ENCODE results near the gene CREB5.

The CREB5 gene

DNA sequence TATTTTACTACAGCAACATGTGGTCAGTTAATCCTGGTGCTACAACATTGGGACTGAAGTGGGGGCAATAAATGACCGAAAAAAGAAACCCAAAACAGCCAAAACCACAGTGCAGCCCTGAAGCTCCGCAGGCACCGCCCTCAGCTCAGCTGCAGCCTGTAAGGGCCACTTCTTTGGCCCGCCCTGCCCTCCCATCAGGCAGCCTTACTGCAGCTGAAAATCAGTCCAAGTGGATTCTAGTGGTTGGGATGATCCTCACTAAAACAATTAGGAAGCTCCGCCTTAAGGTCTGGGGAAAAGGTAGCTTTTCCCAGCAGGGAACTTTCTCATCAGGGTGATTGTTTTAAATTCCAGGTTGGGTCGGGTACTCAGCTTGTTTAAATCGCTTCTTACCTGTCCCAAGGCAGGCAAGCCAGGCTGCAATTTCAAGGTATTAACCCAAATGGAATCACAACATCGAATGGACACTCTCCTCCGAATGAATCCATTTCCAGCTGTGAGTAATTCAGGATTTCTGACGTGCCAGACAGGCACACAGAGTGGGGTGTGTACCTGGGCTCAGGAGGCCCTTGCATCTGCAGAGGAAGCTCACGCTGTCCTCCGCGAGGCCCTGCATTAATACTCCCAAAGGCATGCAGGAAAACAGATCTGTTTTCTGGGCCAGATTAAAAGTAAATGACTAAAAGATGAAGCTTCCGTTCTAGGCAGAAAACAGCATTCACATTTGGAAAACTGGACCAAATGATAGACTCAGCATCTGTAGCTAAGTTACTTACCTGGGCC is 104.3 kb downstream of the CREB5 start:
- DNase-seq (ENCODE audit: low read depth), result no peak

DNA sequence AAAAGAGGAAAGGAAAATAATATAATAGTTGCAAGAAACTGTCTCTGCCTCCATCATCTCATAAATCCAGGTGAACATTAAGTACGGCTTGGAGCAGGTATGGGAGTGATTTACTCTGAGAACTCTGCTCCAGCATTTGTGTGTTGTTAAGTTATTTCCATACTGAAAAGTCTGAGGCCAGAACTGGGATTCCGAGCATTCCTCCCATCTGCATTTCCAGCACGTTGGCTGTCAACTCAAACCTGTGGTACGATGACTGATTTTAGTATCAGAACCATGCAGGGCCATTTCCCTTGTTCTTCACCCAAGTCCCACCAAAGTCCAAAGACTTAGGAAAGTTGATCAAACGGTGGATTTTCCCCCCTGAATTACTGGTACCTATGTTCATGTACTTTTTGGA is 104.9 kb downstream of the CREB5 start:
- DNase-seq (ENCODE audit: low read depth), result no peak

GRCh38 chr7:28517606-28518005 is 105.3 kb downstream of the CREB5 start:
- DNase-seq (ENCODE audit: low read depth), result no peak

- DNase-seq (ENCODE audit: low read depth), result no peak
These were observed 108.0 kb downstream of the CREB5 start for GRCh38 chr7:28520074-28521015.

GRCh38 chr7:28524978-28525377 is 112.7 kb downstream of the CREB5 start:
- DNase-seq (ENCODE audit: low read depth), result no peak

GRCh38 chr7:28528899-28529298 is 116.6 kb downstream of the CREB5 start:
- no peak for DNase-seq (ENCODE audit: low read depth)

DNA sequence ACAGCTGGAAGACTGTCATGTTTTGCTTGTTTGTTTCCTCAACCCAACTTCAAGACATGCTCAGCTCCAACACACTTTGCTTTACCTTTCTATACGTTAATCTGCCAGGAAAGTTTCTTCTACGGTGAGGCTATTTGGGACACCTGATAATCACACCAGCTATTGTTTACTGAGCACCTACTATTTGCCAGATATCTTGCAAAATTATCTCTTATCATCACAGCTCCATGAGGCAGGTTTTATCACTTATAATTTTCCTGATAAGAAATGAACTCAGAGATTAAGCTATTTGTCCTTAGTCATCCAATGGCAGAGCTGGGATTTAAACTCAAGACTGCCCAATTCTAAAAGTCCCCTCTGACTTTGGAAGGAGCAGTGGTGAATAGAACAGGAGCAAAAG is 117.4 kb downstream of the CREB5 start:
- no peak for DNase-seq (ENCODE audit: low read depth)

GRCh38 chr7:28530175-28530802 is 118.0 kb downstream of the CREB5 start:
- no peak for DNase-seq (ENCODE audit: low read depth)

- DNase-seq (ENCODE audit: low read depth), result no peak
These were observed 118.5 kb downstream of the CREB5 start for GRCh38 chr7:28530803-28531175.

GRCh38 chr7:28531291-28531690 is 119.0 kb downstream of the CREB5 start:
- no peak for DNase-seq (ENCODE audit: low read depth)

DNA sequence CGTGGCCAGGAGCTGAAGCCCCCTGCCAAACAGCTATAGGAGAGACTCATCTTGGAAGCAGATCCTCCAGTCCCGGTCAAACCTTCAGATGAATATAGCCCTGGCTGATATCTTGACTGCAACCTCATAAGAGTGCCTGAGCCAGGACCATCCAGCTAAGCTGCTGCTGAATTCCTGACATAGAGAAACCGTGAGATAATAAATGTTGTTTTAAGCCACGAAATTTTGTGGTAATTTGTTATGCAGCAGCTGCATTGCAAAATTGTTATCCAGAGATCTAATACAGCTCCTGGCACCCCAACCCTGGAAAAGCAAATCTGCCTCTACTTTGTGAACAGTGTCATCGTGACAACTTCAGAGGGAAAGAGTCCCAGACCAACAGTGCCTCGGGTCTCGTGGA is 119.9 kb downstream of the CREB5 start:
- no peak for DNase-seq (ENCODE audit: low read depth)

GRCh38 chr7:28533267-28533666 is 120.9 kb downstream of the CREB5 start:
- DNase-seq (ENCODE audit: low read depth), result no peak

GRCh38 chr7:28533731-28534531 is 121.6 kb downstream of the CREB5 start:
- DNase-seq (ENCODE audit: low read depth), result no peak

DNA sequence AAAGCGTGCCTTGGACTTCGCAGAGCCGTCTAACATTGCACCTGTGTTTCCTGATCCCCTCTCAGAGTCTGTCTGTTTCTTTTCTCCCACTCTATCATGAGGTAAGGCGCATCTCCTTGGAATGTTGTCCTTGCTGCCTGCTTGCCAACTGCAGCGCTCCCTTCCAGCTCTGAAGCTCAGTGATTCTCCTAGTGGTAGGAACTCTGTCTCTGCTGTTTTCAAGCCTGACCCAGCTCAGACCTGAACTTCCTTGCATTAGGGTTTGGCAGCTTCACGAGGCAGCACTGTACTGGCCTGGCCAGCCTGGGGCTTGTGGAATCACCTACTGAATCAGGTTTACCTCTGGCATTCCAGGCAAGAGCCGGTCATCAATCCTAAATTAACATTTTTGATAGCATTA is 123.9 kb downstream of the CREB5 start:
- no peak for DNase-seq (ENCODE audit: low read depth)

DNA sequence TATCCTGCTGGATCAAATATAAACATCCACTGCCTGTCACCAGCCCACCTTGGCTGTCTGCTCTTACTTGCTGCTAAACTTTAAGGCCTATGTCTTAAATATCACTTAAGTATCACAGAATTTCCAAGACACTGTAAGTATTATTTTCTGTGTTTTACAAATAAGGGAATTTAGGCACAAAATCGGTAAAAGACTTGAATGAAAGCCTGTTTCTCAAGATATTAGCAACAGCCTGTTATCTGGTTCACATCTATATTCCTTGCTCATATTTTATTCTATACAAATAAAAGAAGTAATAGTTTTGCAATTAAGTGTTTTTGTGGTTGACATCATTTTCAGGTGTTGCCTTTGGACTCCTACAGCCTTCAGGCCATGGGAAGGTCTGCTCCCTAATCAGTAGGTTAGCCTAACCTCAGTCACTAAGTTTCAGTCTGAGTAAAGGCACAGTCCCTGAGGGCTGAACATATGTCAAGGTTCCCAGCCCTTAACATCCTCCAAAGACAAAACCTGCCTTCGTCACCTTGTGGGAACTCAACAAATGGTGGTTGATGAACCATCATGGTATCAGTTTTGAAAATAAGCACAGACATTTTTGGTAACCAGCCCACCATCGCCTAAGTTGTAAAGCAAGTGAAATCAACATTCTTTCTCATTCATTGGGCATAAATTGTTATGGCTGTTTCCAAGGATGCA is 127.1 kb downstream of the CREB5 start:
- no peak for DNase-seq (ENCODE audit: low read depth)

- no peak for DNase-seq (ENCODE audit: low read depth)
These were observed 130.1 kb downstream of the CREB5 start for GRCh38 chr7:28542410-28542809.

DNA sequence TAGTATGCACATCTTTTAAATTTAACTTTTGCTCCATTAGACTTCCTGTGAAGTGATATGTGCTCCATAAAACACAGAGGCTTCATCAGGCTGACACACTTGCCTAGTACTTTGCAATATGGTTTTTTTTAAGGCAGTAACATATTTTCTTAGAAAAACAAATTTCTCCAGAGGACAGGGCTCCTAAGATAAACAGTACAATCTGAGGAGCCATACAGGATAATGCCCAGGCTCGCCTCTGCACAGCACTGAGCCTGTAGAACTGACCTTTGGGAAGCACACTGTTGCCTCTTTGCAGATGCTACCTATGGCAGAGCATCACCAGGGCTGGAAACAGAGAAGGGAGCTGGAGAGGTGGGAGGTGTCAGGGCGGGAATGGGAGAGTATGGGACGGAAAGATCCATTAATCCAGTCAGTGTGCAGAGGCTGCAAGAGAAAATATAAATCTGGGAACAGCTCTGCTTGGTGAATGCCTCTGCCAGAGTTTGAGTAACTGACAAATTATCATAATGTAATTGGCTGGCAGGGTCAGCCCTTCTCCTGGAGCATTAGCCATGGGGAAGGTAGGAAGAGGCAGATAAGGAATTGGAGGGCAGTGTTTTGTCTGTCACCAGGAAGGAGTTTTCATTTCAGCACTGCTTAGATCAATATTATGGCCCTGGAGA is 132.3 kb downstream of the CREB5 start:
- DNase-seq (ENCODE audit: low read depth), result no peak

- DNase-seq (ENCODE audit: low read depth), result no peak
These were observed 133.7 kb downstream of the CREB5 start for GRCh38 chr7:28546067-28546466.

GRCh38 chr7:28547115-28547514 is 134.8 kb downstream of the CREB5 start:
- DNase-seq (ENCODE audit: low read depth), result no peak

GRCh38 chr7:28548416-28548815 is 136.1 kb downstream of the CREB5 start:
- no peak for DNase-seq (ENCODE audit: low read depth)

GRCh38 chr7:28549998-28550397 is 137.7 kb downstream of the CREB5 start:
- DNase-seq (ENCODE audit: low read depth), result no peak

All from non-pigmented ciliary epithelial cell (primary cell).